GM12878 (cell line): ENCODE data around the gene SARS1. TPM values are rescaled to one million over a fixed set of nuclear protein-coding genes. Genes with fewer than 3 reads are reported as not detected.

Experiments
- ATAC-seq: fragments of 200-7000 bp; cut with Tn5 transposase; 3 replicates; pipeline ENCODE4 v1.9.1; 2020; ENCODE audit warnings: mild to moderate bottlenecking, moderate library complexity
- BruUV-seq: library from RNA; stranded (reverse); fragments of 400-500 nt; replicated peaks from 2 replicates; lab custom pipeline; 2021; lab: Mats Ljungman, UMichigan
- CTCF ChIA-PET: fragments of 300-600 bp; sonication (Branson Sonifier 250); formaldehyde crosslinking; extraction: SDS; loops from one replicate; lab custom pipeline; 2021; ENCODE audit warnings: inconsistent platforms; lab: Yijun Ruan, JAX
- POLR2A ChIA-PET: fragments of 350-600 bp; formaldehyde crosslinking; extraction: SDS; loops from one replicate; lab custom pipeline; 2021; ENCODE audit warnings: inconsistent platforms; lab: Charles Lee
- RAD21 ChIA-PET: fragments of 300-600 bp; sonication (Branson Sonifier 250); formaldehyde crosslinking; loops from one replicate; lab custom pipeline; 2023; ENCODE audit warnings: antibody characterized with exemption; ENCODE audit not compliant: unreplicated experiment; lab: Charles Lee
- SMC1A ChIA-PET: fragments of 300-600 bp; sonication (Branson Sonifier 250); formaldehyde crosslinking; loops from one replicate; lab custom pipeline; 2023; ENCODE audit not compliant: unreplicated experiment, uncharacterized antibody; lab: Charles Lee
- DNase-seq: peaks from one replicate; pipeline ENCODE4 v3.0.0-alpha.2; 2011; ENCODE audit warnings: low read depth, low spot score
- FAIRE-seq: peaks from 3 replicates; lab custom pipeline; 2011; peaks lifted over from hg19 to GRCh38; lab: Jason Lieb, UNC
- H2AFZ ChIP-seq: 2 replicates; pipeline ENCODE4 v1.6.0; 2011; ENCODE audit warnings: low read depth, low read length, control low read depth; ENCODE audit not compliant: control insufficient read depth
- H3K27ac ChIP-seq: 2 replicates; pipeline ENCODE4 v1.5.1; 2011; ENCODE audit warnings: control low read depth; ENCODE audit not compliant: control insufficient read depth, insufficient read depth
- H3K27me3 ChIP-seq, 2 experiments: replicated peaks in 1 of 2; 2 replicates each; pipeline versions ENCODE4 v1.6.0 to v1.6.1; 2011; ENCODE audit warnings: low read length in 1 of 2; ENCODE audit not compliant: control insufficient read depth in 2 of 2, insufficient read depth in 2 of 2
- H3K36me3 ChIP-seq, 2 experiments: 2 replicates each; pipeline ENCODE4 v1.5.1; 2011; ENCODE audit warnings: low read length in 1 of 2; ENCODE audit not compliant: control insufficient read depth in 2 of 2, insufficient read depth in 2 of 2
- H3K4me1 ChIP-seq: 2 replicates; pipeline ENCODE4 v1.6.1; 2011; ENCODE audit warnings: mild to moderate bottlenecking, low read length, moderate library complexity, mixed read lengths; ENCODE audit not compliant: control insufficient read depth, insufficient read depth
- H3K4me2 ChIP-seq: 2 replicates; pipeline ENCODE4 v1.6.0; 2011; ENCODE audit warnings: control low read depth; ENCODE audit not compliant: control insufficient read depth, insufficient read depth
- H3K4me3 ChIP-seq: fragments of 200-600 bp; sonication (generic); 2 replicates; pipeline ENCODE4 v1.5.1; 2016
- H3K79me2 ChIP-seq: 2 replicates; pipeline ENCODE4 v1.6.0; 2011; ENCODE audit warnings: low read length; ENCODE audit not compliant: control insufficient read depth, insufficient read depth
- H3K9ac ChIP-seq: 2 replicates; pipeline ENCODE4 v1.8.0; 2011; ENCODE audit warnings: low read length, control low read depth, mixed read lengths; ENCODE audit not compliant: control insufficient read depth, insufficient read depth
- H3K9me3 ChIP-seq: replicated peaks from 3 replicates; pipeline ENCODE4 v1.5.1; 2011; ENCODE audit warnings: mild to moderate bottlenecking, low read length; ENCODE audit not compliant: control insufficient read depth, insufficient read depth
- H4K20me1 ChIP-seq: 2 replicates; pipeline ENCODE4 v1.6.0; 2011; ENCODE audit not compliant: control insufficient read depth, insufficient read depth
- EGR1 ChIP-seq, 2 experiments: IDR thresholded peaks; 1 replicate in 1 of 2; 2 replicates in 1 of 2; pipeline ENCODE4 v1.6.1; 2011 to 2012; ENCODE audit warnings: low read depth in 2 of 2, low read length in 2 of 2, borderline replicate concordance in 1 of 2, mild to moderate bottlenecking in 1 of 2, moderate library complexity in 1 of 2
- IRF3 ChIP-seq: fragments of 450-650 bp; IDR thresholded peaks from 2 replicates; pipeline ENCODE4 v1.6.1; 2014; ENCODE audit warnings: mild to moderate bottlenecking
- MYC ChIP-seq: IDR thresholded peaks from 2 replicates; pipeline ENCODE4 v1.6.1; 2011; ENCODE audit warnings: mild to moderate bottlenecking, low read length, moderate library complexity, inconsistent platforms; ENCODE audit not compliant: insufficient read depth, insufficient replicate concordance, insufficient read length, severe bottlenecking
- NBN ChIP-seq: fragments of 450-650 bp; IDR thresholded peaks from 2 replicates; pipeline ENCODE4 v1.6.1; 2016
- RELB ChIP-seq: fragments of 450-650 bp; IDR thresholded peaks from 2 replicates; pipeline ENCODE4 v1.6.1; 2017; ENCODE audit warnings: low read depth, mild to moderate bottlenecking, moderate library complexity
- RUNX3 ChIP-seq: IDR thresholded peaks from 2 replicates; pipeline ENCODE4 v1.6.1; 2012; ENCODE audit warnings: low read length, inconsistent platforms
- SMC3 ChIP-seq: IDR thresholded peaks from 2 replicates; pipeline ENCODE4 v1.6.1; 2011; ENCODE audit warnings: low read length, improper control_type of control experiment, borderline replicate concordance
- TARDBP ChIP-seq: IDR thresholded peaks from 2 replicates; pipeline ENCODE4 v1.6.1; 2016; ENCODE audit warnings: borderline replicate concordance
- TCF12 ChIP-seq: IDR thresholded peaks from 2 replicates; pipeline ENCODE4 v1.6.1; 2011; ENCODE audit warnings: low read depth, mild to moderate bottlenecking, low read length
- ZNF274 ChIP-seq: IDR thresholded peaks from one replicate; pipeline ENCODE4 v1.8.0; 2011; ENCODE audit not compliant: insufficient read length, insufficient read depth
- ZSCAN29 ChIP-seq: fragments of 450-650 bp; IDR thresholded peaks from 2 replicates; pipeline ENCODE4 v1.6.1; 2017; ENCODE audit warnings: mild to moderate bottlenecking, moderate library complexity
- WGBS: methylation state at CpG from one replicate; pipeline ENCODE4 v1.1.6; 2016; ENCODE audit warnings: low lambda C conversion rate; ENCODE audit not compliant: insufficient replicate concordance, insufficient coverage; ENCODE audit errors: missing lambda C conversion rate; 5-methylcytosine and 5-hydroxymethylcytosine counted together
- in situ Hi-C: fragments of 300-500 bp; cut with MboI; formaldehyde crosslinking; loops from 9 replicates; pipeline ENCODE4 v1.14.3; 2018; ENCODE audit warnings: mixed read lengths
- intact Hi-C: fragments of 100-400 bp; cut with micrococcal nuclease; formaldehyde crosslinking; loops from one replicate; pipeline ENCODE4 v1.14.2; 2022; ENCODE audit not compliant: unreplicated experiment
- polyA plus RNA-seq, 11 experiments: library from polyadenylated mRNA; depleted of rRNA in 4 of 11; unstranded in 6 of 11; stranded (reverse) in 5 of 11; fragments of >200 nt; fragmentation: Nextera tagmentation in 4 of 11; fragmentation: Illumina TruSeq in 1 of 11; extraction: Ambion mirVana in 4 of 11; extraction: Trizol in 1 of 11; gene quantifications; 1 replicate in 1 of 11; 2 replicates in 10 of 11; pipeline versions ENCODE4 v1.2.1 to v1.2.3, GENCODE V29; 2011 to 2016; ENCODE audit warnings: inconsistent platforms in 2 of 11, missing spikeins in 2 of 11, low read depth in 1 of 11
- total RNA-seq, 4 experiments: library from RNA; depleted of rRNA in 3 of 4; stranded (reverse); fragments of >200 nt in 3 of 4; fragmentation: Illumina TruSeq in 1 of 4; extraction: Trizol in 1 of 4; gene quantifications; 2 replicates each; pipeline versions ENCODE4 v1.2.1 to v1.2.3, GENCODE V29; 2013 to 2021
- TF ChIP-seq, protein P1 (sequence below): IDR thresholded peaks from 2 replicates; pipeline ENCODE4 v1.6.1; 2011; ENCODE audit warnings: borderline replicate concordance, low read depth, mild to moderate bottlenecking, moderate library complexity, low read length; ENCODE audit not compliant: insufficient read depth, poor library complexity, severe bottlenecking

The SARS1 gene
- total and polyA plus RNA-seq, 10 of the 15 experiments (the other 5 are each of a cell fraction or from before 2014, with no cell fraction given) = 103 to 202 (median 138) TPM

- Histone ChIP-seq H3K27ac (no peak overlapping the region), H3K9ac (no peak overlapping the region), H3K4me3 (no peak overlapping the region), H3K36me3 (no peaks in the 10 kb centered on the region), H3K79me2 (no peaks in the 10 kb centered on the region), H3K4me1 (no peaks in the 10 kb centered on the region), H3K9me3 (no peaks in the 10 kb centered on the region), H3K4me2 (no peak overlapping the region), H4K20me1 (no peaks in the 10 kb centered on the region), H3K27me3 (no peaks in the 10 kb centered on the region), H2AFZ (no peak overlapping the region)
- ATAC-seq (no peak), DNase-seq (no peak), FAIRE-seq (no peak)
- CTCF ChIA-PET = interaction anchor here (0.6 to 4.6 kb wide), 4 partner anchors 12 to 267 kb away, joined by 3 to 45 read pairs (median 12); partner anchors contain the start of gene SORT1
- in situ Hi-C loops (no loop called here), intact Hi-C loops (no loop called here)
- RAD21 ChIA-PET = no interaction called here
- POLR2A ChIA-PET = no interaction called here
- TF ChIP-seq TCF12 = no peak
- no peak for TF ChIP-seq TARDBP
- TF ChIP-seq IRF3 = no peak
- TF ChIP-seq ZSCAN29 = no peak
- TF ChIP-seq MYC = no peak
- TF ChIP-seq, protein P1, sequence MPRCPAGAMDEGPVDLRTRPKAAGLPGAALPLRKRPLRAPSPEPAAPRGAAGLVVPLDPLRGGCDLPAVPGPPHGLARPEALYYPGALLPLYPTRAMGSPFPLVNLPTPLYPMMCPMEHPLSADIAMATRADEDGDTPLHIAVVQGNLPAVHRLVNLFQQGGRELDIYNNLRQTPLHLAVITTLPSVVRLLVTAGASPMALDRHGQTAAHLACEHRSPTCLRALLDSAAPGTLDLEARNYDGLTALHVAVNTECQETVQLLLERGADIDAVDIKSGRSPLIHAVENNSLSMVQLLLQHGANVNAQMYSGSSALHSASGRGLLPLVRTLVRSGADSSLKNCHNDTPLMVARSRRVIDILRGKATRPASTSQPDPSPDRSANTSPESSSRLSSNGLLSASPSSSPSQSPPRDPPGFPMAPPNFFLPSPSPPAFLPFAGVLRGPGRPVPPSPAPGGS = no peak
- no peak for TF ChIP-seq EGR1 (IDR thresholded peaks at IDR 0.05; ENCODE audit: borderline replicate concordance in 1 of 2, low read depth in 2 of 2, low read length in 2 of 2)
- no peak for TF ChIP-seq NBN
- TF ChIP-seq RELB = no peak
- TF ChIP-seq ZNF274 = no peak
- no peak for TF ChIP-seq SMC3
- no peak for TF ChIP-seq RUNX3
- SMC1A ChIA-PET = no interaction called here
- no TSS peak for BruUV-seq
- WGBS = 46% methylated on average over 13 of the region's 13 CpGs
Observed at GRCh38 chr1:109265741-109266330, 52.1 kb downstream of the SARS1 start.
